Activated CD4-positive, alpha-beta T cell treated with anti-CD3 and anti-CD28 coated beads, Interleukin-2, amount 50 U/mL, for 24 hours (primary cell): Measurements from ENCODE around the gene F13A1.

Source experiments
- DNase-seq, 2 donors: peaks; one replicate each; pipeline ENCODE4 v3.0.0-alpha.2; 2020; ENCODE audit warnings: low read depth in 1 of 2, low spot score in 1 of 2

Gene F13A1

GRCh38 chr6:6244624-6245023 lies 75.8 kb downstream of the F13A1 start:
- no peak for DNase-seq

- DNase-seq: no peak
These were observed 76.6 kb downstream of the F13A1 start for GRCh38 chr6:6243846-6244245.

- no peak for DNase-seq
These were observed 80.6 kb downstream of the F13A1 start for GRCh38 chr6:6239598-6240581.

- DNase-seq: no peak
These were observed 83.6 kb downstream of the F13A1 start for GRCh38 chr6:6236730-6237469.

- no peak for DNase-seq
These were observed 84.7 kb downstream of the F13A1 start for GRCh38 chr6:6235786-6236185.

- no peak for DNase-seq
These were observed 85.5 kb downstream of the F13A1 start for GRCh38 chr6:6234963-6235362.

GRCh38 chr6:6230286-6230685 lies 90.2 kb downstream of the F13A1 start:
- no peak for DNase-seq

GRCh38 chr6:6227896-6228295 lies 92.6 kb downstream of the F13A1 start:
- no peak for DNase-seq

GRCh38 chr6:6225885-6226529 lies 94.5 kb downstream of the F13A1 start:
- DNase-seq: no peak

GRCh38 chr6:6224933-6225486 lies 95.5 kb downstream of the F13A1 start:
- DNase-seq: no peak

- DNase-seq: no peak
These were observed 98.5 kb downstream of the F13A1 start for GRCh38 chr6:6221787-6222535.

- no peak for DNase-seq
These were observed 99.7 kb downstream of the F13A1 start for GRCh38 chr6:6220718-6221117.

- DNase-seq: no peak
These were observed 100.7 kb downstream of the F13A1 start for GRCh38 chr6:6219716-6220115.

GRCh38 chr6:6218759-6219085 lies 101.7 kb downstream of the F13A1 start:
- no peak for DNase-seq

GRCh38 chr6:6217855-6218758 lies 102.4 kb downstream of the F13A1 start:
- no peak for DNase-seq

- DNase-seq: no peak
These were observed 109.5 kb downstream of the F13A1 start for GRCh38 chr6:6210994-6211393.

- DNase-seq: no peak
These were observed 117.6 kb downstream of the F13A1 start for GRCh38 chr6:6202886-6203285.

GRCh38 chr6:6201200-6201599 lies 119.3 kb downstream of the F13A1 start:
- no peak for DNase-seq

- DNase-seq: no peak
These were observed 120.8 kb downstream of the F13A1 start for GRCh38 chr6:6199678-6200077.

GRCh38 chr6:6196762-6197161 lies 123.7 kb downstream of the F13A1 start:
- DNase-seq: no peak
